Measurements from ENCODE around the gene PPP1R12C. TPM values are rescaled to one million over a fixed set of nuclear protein-coding genes. Genes with fewer than 3 reads are reported as not detected.
"Not testable (repeated sequence)": the region's sequence is repeated elsewhere in the genome, so short reads cannot be mapped to it uniquely, and the experiment has no call there.

The PPP1R12C gene
- total and polyA plus RNA-seq, 2 donors from 2014 or later = 89.0 to 146 TPM

- Histone ChIP-seq H3K36me3 (ENCODE audit: control insufficient read depth in 2 of 3, insufficient read depth in 3 of 3, low read length in 3 of 3) (peaks cover 0 to 6% (median 4%) of the 10 kb centered on the region in 3 donors), H3K27me3 (ENCODE audit: control insufficient read depth, insufficient read depth, low read length) (no peaks in the 10 kb centered on the region), H3K27ac (ENCODE audit: low read depth in 2 of 2, low read length in 2 of 2) (no peak overlapping the region), H3K4me3 (ENCODE audit: low read length in 3 of 3) (no peak overlapping the region), H3K9ac (ENCODE audit: low read length in 3 of 3) (peak overlapping the region in 1 of 3 donors; percentile 7), H3K4me1 (ENCODE audit: control insufficient read depth in 2 of 3, insufficient read depth in 2 of 3, low read depth in 1 of 3, low read length in 3 of 3) (peaks cover 0 to 17% (median 0%) of the 10 kb centered on the region in 3 donors), H3K9me3 (ENCODE audit: control insufficient read depth in 2 of 3, insufficient read depth in 1 of 3, low read length in 3 of 3) (no peaks in the 10 kb centered on the region)
- TF ChIP-seq CTCF (IDR thresholded peaks at IDR 0.05; ENCODE audit: borderline replicate concordance, extremely low read depth, insufficient read depth) = no peak
- DNase-seq (peak in 1 of 5 donors; percentile 64), FAIRE-seq (no peak)
- intact Hi-C loops (cut with DNase I) = no loop called here
Measured at GRCh38 chr19:55111238-55111831, 6.1 kb downstream of the PPP1R12C start.

GRCh38 chr19:55109527-55110291 lies 7.7 kb downstream of the PPP1R12C start:
- H3K27ac ChIP-seq (ENCODE audit: low read depth in 2 of 2, low read length in 2 of 2) = no peak overlapping the region
- H3K36me3 ChIP-seq (ENCODE audit: control insufficient read depth in 2 of 3, insufficient read depth in 3 of 3, low read length in 3 of 3) = peaks cover 0 to 6% (median 4%) of the 10 kb centered on the region in 3 donors
- no peaks in the 10 kb centered on the region for H3K27me3 ChIP-seq (ENCODE audit: control insufficient read depth, insufficient read depth, low read length)
- FAIRE-seq = no peak
- peaks cover 0 to 8% (median 0%) of the 10 kb centered on the region in 3 donors for H3K4me1 ChIP-seq (ENCODE audit: control insufficient read depth in 2 of 3, insufficient read depth in 2 of 3, low read depth in 1 of 3, low read length in 3 of 3)
- H3K4me3 ChIP-seq (ENCODE audit: low read length in 3 of 3) = no peak overlapping the region
- TF ChIP-seq CTCF (IDR thresholded peaks at IDR 0.05; ENCODE audit: borderline replicate concordance, extremely low read depth, insufficient read depth) = no peak
- H3K9ac ChIP-seq (ENCODE audit: low read length in 3 of 3) = no peak overlapping the region
- peak in 1 of 5 donors; percentile 32 for DNase-seq
- intact Hi-C loops (cut with DNase I) = no loop called here
- H3K9me3 ChIP-seq (ENCODE audit: control insufficient read depth in 2 of 3, insufficient read depth in 1 of 3, low read length in 3 of 3) = no peaks in the 10 kb centered on the region

GRCh38 chr19:55107252-55107651 lies 10.2 kb downstream of the PPP1R12C start:
- FAIRE-seq; intact Hi-C loops (cut with DNase I): not testable (repeated sequence)

GRCh38 chr19:55106591-55106990 lies 10.8 kb downstream of the PPP1R12C start:
- intact Hi-C loops (cut with DNase I) = no loop called here
- no peak for FAIRE-seq
- H3K9me3 ChIP-seq (ENCODE audit: control insufficient read depth in 2 of 3, insufficient read depth in 1 of 3, low read length in 3 of 3) = no peaks in the 10 kb centered on the region

More at GRCh38 chr19:55107252-55107651, 10.2 kb downstream of the PPP1R12C start:
- H3K4me3 ChIP-seq (ENCODE audit: low read length in 3 of 3); H3K4me1 ChIP-seq (ENCODE audit: control insufficient read depth in 2 of 3, insufficient read depth in 2 of 3, low read depth in 1 of 3, low read length in 3 of 3); H3K9me3 ChIP-seq (ENCODE audit: control insufficient read depth in 2 of 3, insufficient read depth in 1 of 3, low read length in 3 of 3); H3K9ac ChIP-seq (ENCODE audit: low read length in 3 of 3); DNase-seq; H3K27ac ChIP-seq (ENCODE audit: low read depth in 2 of 2, low read length in 2 of 2); H3K27me3 ChIP-seq (ENCODE audit: control insufficient read depth, insufficient read depth, low read length): not testable (repeated sequence)
- peaks cover 2 to 14% (median 9%) of the 10 kb centered on the region in 3 donors for H3K36me3 ChIP-seq (ENCODE audit: control insufficient read depth in 2 of 3, insufficient read depth in 3 of 3, low read length in 3 of 3)

More at GRCh38 chr19:55106591-55106990, 10.8 kb downstream of the PPP1R12C start:
- Histone ChIP-seq H3K36me3 (ENCODE audit: control insufficient read depth in 2 of 3, insufficient read depth in 3 of 3, low read length in 3 of 3) (peaks cover 2 to 17% (median 9%) of the 10 kb centered on the region in 3 donors), H3K4me1 (ENCODE audit: control insufficient read depth in 2 of 3, insufficient read depth in 2 of 3, low read depth in 1 of 3, low read length in 3 of 3) (no peaks in the 10 kb centered on the region), H3K4me3 (ENCODE audit: low read length in 3 of 3) (no peak overlapping the region), H3K9ac (ENCODE audit: low read length in 3 of 3) (no peak overlapping the region), H3K27ac (ENCODE audit: low read depth in 2 of 2, low read length in 2 of 2) (no peak overlapping the region), H3K27me3 (ENCODE audit: control insufficient read depth, insufficient read depth, low read length) (no peaks in the 10 kb centered on the region)
- no peak for TF ChIP-seq CTCF (IDR thresholded peaks at IDR 0.05; ENCODE audit: borderline replicate concordance, extremely low read depth, insufficient read depth)
- DNase-seq = peak in 1 of 5 donors; percentile 37
